Osteocyte (in vitro differentiated cells): Measurements from ENCODE around the gene ADCY3. TPM values are rescaled to one million over a fixed set of nuclear protein-coding genes. Genes with fewer than 3 reads are reported as not detected.
A peak's percentile ranks its signal among the peaks of the same experiment; 100 is the strongest.

Experiments used
- DNase-seq: peaks from one replicate; pipeline ENCODE4 v3.0.0; 2021; ENCODE audit warnings: mixed read lengths; ENCODE audit not compliant: unreplicated experiment; ENCODE audit errors: extremely low spot score
- H3K27ac Mint-ChIP-seq: one replicate; pipeline ENCODE4 v1.8.0; 2021; ENCODE audit warnings: mild to moderate bottlenecking, mixed read lengths; ENCODE audit not compliant: unreplicated experiment
- H3K27me3 Mint-ChIP-seq: one replicate; pipeline ENCODE4 v1.8.0; 2021; ENCODE audit warnings: mixed read lengths; ENCODE audit not compliant: unreplicated experiment
- H3K36me3 Mint-ChIP-seq: one replicate; pipeline ENCODE4 v1.8.0; 2021; ENCODE audit warnings: mixed read lengths; ENCODE audit not compliant: unreplicated experiment
- H3K4me1 Mint-ChIP-seq: one replicate; pipeline ENCODE4 v1.8.0; 2021; ENCODE audit warnings: mixed read lengths; ENCODE audit not compliant: unreplicated experiment
- H3K4me3 Mint-ChIP-seq: one replicate; pipeline ENCODE4 v1.8.0; 2021; ENCODE audit warnings: mild to moderate bottlenecking, moderate library complexity, mixed read lengths; ENCODE audit not compliant: unreplicated experiment
- H3K9me3 Mint-ChIP-seq: one replicate; pipeline ENCODE4 v1.8.0; 2021; ENCODE audit warnings: mixed read lengths; ENCODE audit not compliant: unreplicated experiment
- total RNA-seq: library from RNA; stranded (reverse); gene quantifications from 2 replicates; pipeline ENCODE4 v1.2.1, GENCODE V29; 2021
- TF ChIP-seq, protein P1 (sequence below): fragments of 200-600 bp; sonication (generic); IDR thresholded peaks from 2 replicates; pipeline ENCODE4 v1.5.0; 2021; ENCODE audit warnings: antibody characterized with exemption, mild to moderate bottlenecking, moderate library complexity

Gene ADCY3
- total RNA-seq, 1 donor from 2014 or later = 99.9 TPM

DNA sequence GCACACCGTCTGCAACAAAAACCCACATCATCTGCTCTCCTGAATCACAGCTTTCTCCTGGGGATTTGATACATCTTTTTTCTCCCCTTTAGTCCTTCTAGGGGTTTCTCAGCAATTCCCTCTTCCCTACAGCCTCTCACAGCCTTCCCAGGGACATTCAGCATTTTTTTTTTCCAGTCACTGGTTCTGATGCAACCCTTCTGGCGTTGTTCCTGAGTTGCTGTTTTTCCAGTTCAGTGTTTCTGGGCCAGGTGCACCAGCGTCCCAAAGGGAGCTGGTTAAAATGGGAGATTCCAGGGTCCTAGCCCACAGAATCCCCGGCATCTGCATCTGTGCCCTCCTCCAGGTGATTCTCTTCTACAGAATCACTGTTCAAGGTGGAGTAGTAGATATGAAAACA lies 36.1 kb downstream of the ADCY3 start:
- no peaks in the 10 kb centered on the region for H3K27me3 Mint-ChIP-seq
- no peak overlapping the region for H3K4me3 Mint-ChIP-seq
- peak overlapping the region; percentile 63 for H3K27ac Mint-ChIP-seq
- H3K36me3 Mint-ChIP-seq = peaks cover 12% of the 10 kb centered on the region
- no peak for DNase-seq
- H3K4me1 Mint-ChIP-seq = peaks cover 24% of the 10 kb centered on the region
- H3K9me3 Mint-ChIP-seq = no peaks in the 10 kb centered on the region
- TF ChIP-seq, protein P1, sequence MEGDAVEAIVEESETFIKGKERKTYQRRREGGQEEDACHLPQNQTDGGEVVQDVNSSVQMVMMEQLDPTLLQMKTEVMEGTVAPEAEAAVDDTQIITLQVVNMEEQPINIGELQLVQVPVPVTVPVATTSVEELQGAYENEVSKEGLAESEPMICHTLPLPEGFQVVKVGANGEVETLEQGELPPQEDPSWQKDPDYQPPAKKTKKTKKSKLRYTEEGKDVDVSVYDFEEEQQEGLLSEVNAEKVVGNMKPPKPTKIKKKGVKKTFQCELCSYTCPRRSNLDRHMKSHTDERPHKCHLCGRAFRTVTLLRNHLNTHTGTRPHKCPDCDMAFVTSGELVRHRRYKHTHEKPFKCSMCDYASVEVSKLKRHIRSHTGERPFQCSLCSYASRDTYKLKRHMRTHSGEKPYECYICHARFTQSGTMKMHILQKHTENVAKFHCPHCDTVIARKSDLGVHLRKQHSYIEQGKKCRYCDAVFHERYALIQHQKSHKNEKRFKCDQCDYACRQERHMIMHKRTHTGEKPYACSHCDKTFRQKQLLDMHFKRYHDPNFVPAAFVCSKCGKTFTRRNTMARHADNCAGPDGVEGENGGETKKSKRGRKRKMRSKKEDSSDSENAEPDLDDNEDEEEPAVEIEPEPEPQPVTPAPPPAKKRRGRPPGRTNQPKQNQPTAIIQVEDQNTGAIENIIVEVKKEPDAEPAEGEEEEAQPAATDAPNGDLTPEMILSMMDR = no peak

DNA sequence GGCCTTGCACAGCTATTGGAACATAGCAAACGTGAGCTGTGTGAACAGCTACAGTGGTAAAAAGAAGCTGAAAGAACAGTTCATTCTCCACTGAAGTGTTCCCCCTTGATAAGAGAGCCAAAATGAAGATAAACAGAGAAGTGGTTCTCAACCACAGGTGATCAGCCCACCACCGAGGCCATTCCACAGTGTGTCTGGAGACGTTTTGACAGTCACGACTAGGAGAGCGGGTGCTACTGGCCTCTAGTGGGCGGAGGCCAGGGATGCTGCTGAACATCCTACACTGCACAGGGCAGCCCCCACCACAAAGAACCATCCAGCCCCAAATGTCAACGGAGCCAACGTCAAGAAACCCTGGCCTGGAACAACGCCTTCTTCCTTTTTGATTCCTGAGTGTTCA lies 38.4 kb downstream of the ADCY3 start:
- Mint-ChIP-seq H3K36me3 (peaks cover 9% of the 10 kb centered on the region), H3K9me3 (no peaks in the 10 kb centered on the region), H3K4me1 (peaks cover 20% of the 10 kb centered on the region), H3K4me3 (no peak overlapping the region), H3K27me3 (no peaks in the 10 kb centered on the region), H3K27ac (no peak overlapping the region)
- TF ChIP-seq, protein P1 = no peak
- no peak for DNase-seq

- H3K27ac Mint-ChIP-seq = no peak overlapping the region
- DNase-seq = no peak
- TF ChIP-seq, protein P1 = no peak
- H3K36me3 Mint-ChIP-seq = peaks cover 9% of the 10 kb centered on the region
- H3K9me3 Mint-ChIP-seq = no peaks in the 10 kb centered on the region
- H3K27me3 Mint-ChIP-seq = no peaks in the 10 kb centered on the region
- H3K4me1 Mint-ChIP-seq = peaks cover 15% of the 10 kb centered on the region
- H3K4me3 Mint-ChIP-seq = no peak overlapping the region
Measured at GRCh38 chr2:24881158-24881557, 38.9 kb downstream of the ADCY3 start.

- no peak overlapping the region for H3K4me3 Mint-ChIP-seq
- H3K27ac Mint-ChIP-seq = no peak overlapping the region
- DNase-seq = no peak
- H3K4me1 Mint-ChIP-seq = peaks cover 15% of the 10 kb centered on the region
- H3K9me3 Mint-ChIP-seq = no peaks in the 10 kb centered on the region
- TF ChIP-seq, protein P1 = no peak
- H3K27me3 Mint-ChIP-seq = no peaks in the 10 kb centered on the region
- H3K36me3 Mint-ChIP-seq = peaks cover 5% of the 10 kb centered on the region
Measured at GRCh38 chr2:24878341-24878740, 41.7 kb downstream of the ADCY3 start.

- DNase-seq = no peak
- no peak overlapping the region for H3K4me3 Mint-ChIP-seq
- peaks cover 15% of the 10 kb centered on the region for H3K4me1 Mint-ChIP-seq
- H3K27ac Mint-ChIP-seq = no peak overlapping the region
- H3K27me3 Mint-ChIP-seq = no peaks in the 10 kb centered on the region
- H3K9me3 Mint-ChIP-seq = no peaks in the 10 kb centered on the region
- H3K36me3 Mint-ChIP-seq = peaks cover 5% of the 10 kb centered on the region
- TF ChIP-seq, protein P1 = no peak
Measured at GRCh38 chr2:24877646-24878045, 42.4 kb downstream of the ADCY3 start.
